B cell (primary cell): ENCODE data around the gene CCIN.

Experiments used
- CTCF ChIP-seq: fragments of 200-600 bp; IDR thresholded peaks from one replicate; pipeline ENCODE4 v1.8.0; 2022; ENCODE audit warnings: antibody characterized with exemption, mild to moderate bottlenecking
- EZH2 ChIP-seq: IDR thresholded peaks from 2 replicates; pipeline ENCODE4 v1.6.1; 2012; ENCODE audit warnings: borderline replicate concordance, low read depth, mild to moderate bottlenecking, moderate library complexity, low read length; ENCODE audit not compliant: insufficient read depth, poor library complexity, severe bottlenecking

- TF ChIP-seq CTCF (no peak), EZH2 (no peak)
These were observed 22.5 kb upstream of the CCIN start for GRCh38 chr9:36146651-36147050.
